Limb (tissue), 2 donors: ENCODE data around the gene NUDT6.
A peak's percentile ranks its signal among the peaks of the same experiment; 100 is the strongest.

Source experiments
- DNase-seq, 2 donors: peaks; one replicate each; pipeline ENCODE4 v3.0.0-alpha.2; 2016; ENCODE audit errors: extremely low spot score in 2 of 2

The NUDT6 gene

GRCh38 chr4:122914292-122914904 lies 8.0 kb downstream of the NUDT6 start:
- DNase-seq, result peak in 1 of 2 donors; percentile 51

DNA sequence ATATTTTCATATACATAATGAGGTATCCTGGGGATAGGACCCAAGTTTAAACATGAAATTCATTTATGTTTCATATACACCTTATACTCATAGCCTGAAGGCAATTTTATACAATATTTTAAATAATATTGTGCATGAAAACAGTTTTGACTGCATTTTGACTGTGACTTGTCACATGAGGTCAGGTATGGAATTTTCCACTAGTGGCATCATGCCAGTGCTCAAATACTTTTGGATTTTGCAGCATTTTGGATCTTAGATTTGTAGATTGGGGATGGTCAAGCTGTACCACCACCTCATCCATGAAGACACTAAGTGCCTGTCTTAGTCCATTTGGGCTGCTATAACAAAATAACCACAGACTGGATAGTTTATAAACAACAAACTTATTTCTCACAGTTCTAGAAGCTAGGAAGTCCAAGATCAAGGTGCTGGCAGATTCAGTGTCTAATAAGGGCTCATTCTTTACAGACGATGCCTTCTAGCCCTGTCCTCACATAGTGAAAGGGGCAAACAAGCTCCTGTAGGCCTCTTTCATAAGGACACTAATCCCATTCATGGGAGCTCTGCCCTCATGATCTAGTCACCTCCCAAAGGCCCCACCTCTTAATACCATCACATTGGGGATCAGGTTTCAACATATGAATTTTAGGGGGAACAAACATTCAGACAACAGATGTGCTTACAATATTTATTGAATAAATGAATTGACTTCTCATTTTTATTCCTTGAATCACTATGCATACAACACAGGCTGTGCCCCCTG lies 9.4 kb downstream of the NUDT6 start:
- no peak for DNase-seq

DNA sequence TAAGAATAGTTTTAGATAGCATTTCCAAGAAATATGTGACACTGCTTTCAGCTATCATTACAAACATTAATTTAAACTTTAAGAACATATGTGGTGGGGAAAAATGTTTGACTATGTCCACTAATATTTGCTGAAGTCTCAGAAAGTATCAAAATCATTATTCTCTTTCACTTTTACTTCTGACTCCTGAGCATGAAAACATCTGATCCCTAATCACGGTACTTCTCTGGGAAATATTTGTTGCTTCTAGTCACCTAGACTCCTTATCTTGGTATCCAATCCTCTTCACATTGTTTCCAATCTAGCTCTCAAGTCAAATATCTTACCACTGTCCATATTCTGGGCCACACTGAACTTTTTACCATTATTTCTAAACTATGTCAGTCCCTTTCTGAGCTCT lies 10.8 kb downstream of the NUDT6 start:
- no peak for DNase-seq

DNA sequence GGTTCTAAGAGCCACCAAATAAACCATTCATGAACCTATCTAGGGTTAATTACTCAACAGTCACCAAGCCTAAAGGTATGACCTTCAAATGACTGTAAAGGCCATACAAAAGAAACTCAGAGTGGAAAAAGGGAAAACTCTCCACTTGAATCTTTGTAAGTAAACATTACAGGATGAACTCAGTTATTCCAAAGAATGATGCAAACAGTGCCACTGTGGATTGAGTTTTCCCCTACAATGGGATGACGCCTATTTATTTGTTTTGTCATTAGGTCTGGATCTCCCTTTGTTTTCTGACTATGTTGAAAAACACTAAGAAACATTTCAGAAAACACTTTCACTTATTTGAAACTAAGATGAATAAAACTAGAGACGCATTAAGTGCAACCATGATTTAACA lies 12.7 kb downstream of the NUDT6 start:
- DNase-seq, result no peak

DNA sequence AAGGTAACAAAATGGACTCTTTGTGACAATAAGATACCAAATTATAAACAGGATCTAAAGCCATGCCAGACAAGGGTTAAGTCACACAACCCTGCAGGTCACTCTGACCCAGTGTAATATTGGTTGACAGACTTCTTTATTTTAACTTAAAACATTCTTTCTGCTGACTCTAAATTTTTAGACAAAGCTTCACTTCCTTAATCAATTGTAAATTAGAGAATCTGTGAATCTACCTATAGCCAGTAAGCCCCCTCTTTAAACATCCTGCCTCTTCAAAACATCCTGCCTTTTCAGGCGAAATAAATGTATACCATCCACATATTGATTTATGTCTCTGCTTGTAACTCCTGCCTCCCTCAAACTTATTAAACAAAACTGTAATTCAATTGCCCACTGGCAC lies 14.2 kb downstream of the NUDT6 start:
- no peak for DNase-seq

GRCh38 chr4:122906859-122907305 lies 15.5 kb downstream of the NUDT6 start:
- no peak for DNase-seq

DNA sequence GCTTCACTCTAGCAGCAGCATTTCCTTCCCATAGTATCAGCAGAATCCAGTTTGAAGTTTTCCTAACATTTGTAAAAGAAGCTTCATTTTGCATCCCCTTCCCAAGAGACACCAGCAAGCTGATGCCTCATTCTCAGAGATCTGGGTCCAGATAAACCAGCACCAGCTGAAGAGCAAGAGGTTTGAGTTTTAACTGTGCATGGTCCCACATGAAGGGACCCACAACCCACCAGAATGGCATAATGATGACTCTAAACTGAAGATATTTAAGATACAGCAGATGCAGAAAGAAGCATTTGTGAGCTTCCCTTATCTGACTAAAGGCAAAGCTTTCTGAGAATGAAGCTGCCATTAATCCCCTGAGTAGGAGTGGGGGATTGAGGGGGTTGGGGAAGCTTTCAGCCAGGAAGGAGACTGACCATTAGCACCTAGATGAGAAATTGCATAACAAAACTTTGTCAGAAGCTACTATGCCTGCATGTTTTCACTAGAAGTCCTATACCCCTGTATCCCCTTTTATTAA lies 18.6 kb downstream of the NUDT6 start:
- no peak for DNase-seq

GRCh38 chr4:122901247-122902010 lies 21.0 kb downstream of the NUDT6 start:
- DNase-seq, result no peak

- DNase-seq, result no peak
These were observed 22.1 kb downstream of the NUDT6 start for GRCh38 chr4:122900314-122900713.

- no peak for DNase-seq
These were observed 22.7 kb downstream of the NUDT6 start for GRCh38 chr4:122899682-122900081.

- DNase-seq, result peak in 1 of 2 donors; percentile 16
These were observed 23.8 kb downstream of the NUDT6 start for GRCh38 chr4:122898370-122899150.

DNA sequence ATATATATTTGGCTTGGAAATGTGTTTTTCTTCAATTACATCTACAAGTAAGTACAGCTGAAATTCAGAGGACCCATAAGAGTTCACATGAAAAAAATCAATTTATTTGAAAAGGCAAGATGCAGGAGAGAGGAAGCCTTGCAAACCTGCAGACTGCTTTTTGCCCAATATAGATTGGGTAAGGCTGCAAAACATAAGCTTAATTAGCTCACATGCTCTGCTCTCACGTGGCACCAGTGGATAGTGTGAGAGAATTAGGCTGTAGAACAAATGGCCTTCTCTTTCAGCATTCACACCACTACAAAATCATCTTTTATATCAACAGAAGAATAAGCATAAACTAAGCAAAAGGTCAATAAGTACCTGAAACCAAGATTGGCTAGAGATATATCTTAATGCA lies 26.1 kb downstream of the NUDT6 start:
- no peak for DNase-seq

DNA sequence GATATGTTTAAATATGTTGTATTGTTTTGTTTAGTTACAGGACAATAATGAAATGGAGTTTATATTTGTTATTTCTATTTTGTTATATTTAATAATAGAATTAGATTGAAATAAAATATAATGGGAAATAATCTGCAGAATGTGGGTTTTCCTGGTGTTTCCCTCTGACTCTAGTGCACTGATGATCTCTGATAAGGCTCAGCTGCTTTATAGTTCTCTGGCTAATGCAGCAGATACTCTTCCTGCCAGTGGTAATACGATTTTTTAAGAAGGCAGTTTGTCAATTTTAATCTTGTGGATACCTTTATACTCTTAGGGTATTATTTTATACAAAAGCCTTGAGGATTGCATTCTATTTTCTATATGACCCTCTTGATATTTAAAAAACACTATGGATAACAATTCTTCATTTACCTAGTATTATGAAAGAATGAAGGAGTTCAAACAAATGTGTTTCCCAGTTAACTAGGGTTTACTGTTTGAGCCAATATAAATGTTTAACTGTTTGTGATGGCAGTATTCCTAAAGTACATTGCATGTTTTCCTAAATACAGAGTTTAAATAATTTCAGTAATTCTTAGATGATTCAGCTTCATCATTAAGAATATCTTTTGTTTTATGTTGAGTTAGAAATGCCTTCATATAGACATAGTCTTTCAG lies 26.9 kb downstream of the NUDT6 start:
- DNase-seq, result no peak

GRCh38 chr4:122894827-122895226 lies 27.6 kb downstream of the NUDT6 start:
- no peak for DNase-seq

DNA sequence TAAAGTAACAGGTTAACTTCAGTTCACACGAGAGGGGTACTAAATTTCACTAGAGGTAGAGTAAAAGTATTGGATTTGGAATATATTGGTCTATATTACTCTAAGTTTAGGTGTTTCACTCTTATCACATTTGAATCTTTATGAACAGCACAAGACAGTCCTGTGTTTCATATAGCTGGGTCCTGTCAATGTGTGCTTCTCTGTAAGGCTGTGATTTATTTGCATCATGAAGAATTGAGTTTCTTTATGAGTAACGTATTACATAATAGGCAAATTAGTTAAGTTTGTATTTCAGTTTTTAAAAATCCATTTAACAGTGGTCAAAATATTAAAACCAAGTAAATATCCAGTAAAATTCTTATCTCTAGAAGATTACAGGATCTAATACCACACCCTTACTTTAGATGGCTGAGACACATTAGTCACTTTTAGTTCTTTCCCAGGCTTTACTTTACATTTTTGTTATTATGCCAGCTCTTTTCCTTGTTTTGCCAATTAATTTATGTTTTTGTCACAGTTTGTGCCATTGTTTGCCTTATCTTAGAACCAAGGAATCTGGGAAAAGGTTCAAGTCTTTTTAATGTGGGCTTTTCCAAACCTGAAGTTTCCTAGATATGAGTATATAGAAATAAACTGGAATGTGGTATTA lies 32.1 kb downstream of the NUDT6 start:
- no peak for DNase-seq

GRCh38 chr4:122889726-122890125 lies 32.7 kb downstream of the NUDT6 start:
- no peak for DNase-seq

GRCh38 chr4:122884499-122884898 lies 37.9 kb downstream of the NUDT6 start:
- no peak for DNase-seq

- DNase-seq, result no peak
These were observed 39.3 kb downstream of the NUDT6 start for GRCh38 chr4:122882857-122883735.

DNA sequence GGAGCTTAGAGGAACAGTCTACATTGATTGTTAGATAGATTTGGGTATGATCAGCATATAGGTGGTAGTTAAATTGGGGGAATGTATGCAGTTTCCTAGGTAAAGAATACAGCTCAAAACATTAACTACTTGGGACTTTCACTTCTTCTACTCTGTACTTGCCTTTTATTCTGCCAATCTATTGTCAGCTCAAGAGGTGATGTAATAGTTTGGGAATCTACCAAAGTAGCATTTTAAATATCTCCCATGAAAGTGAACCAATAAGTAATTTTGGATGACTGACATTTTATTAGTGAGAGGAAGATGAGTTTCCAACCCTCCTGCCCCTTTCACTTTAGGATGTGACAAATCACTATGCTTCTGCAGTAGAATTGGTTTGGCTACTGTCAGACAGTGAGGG lies 43.4 kb downstream of the NUDT6 start:
- no peak for DNase-seq
